Measurements from ENCODE around the gene APOBEC3F.
"Not testable (repeated sequence)": the region's sequence is repeated elsewhere in the genome, so short reads cannot be mapped to it uniquely, and the experiment has no call there.

APOBEC3F gene

DNA sequence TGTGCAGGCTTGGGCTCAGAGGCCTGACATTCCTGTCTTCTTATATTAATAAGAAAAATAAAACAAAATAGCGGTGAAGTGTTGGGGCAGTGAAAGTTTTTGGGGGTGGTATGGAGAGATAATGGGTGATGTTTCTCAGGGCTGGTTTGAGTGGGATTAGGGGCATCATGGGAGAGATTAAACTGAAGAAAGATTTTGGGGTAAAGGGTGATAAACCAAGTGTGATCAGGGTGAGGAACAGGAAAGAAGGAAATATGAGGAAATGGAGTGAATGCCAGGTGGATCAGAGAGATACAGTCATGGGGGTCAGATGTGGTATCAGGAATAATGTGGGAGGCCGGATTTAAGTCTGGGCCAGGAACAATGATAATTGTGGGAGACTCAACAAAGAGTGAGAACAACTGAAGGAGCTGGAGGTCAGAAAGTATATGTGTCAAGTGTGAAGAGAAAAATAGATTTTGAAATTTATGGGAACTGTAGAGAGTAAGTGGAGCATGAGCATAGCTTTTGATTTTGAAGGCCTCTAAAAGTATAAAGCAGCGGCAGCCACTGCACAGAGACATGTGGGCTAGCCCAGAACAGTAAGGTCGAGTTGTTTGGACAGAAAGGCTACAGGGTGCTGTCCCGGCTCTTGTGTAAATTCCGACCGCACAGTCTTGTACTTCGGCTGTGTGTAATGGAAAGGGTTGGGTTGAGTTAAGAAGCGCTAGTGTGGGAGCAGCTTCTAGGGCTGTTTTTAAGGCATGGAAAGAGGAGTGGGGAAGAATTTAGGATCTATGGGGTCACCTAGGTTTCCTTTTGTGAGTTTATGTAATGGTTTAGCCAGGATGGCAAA lies 26.0 kb downstream of the APOBEC3F start:
- FAIRE-seq: peak; percentile 84
- DNase-seq (ENCODE audit: extremely low spot score, insufficient read length, low read depth): not testable (repeated sequence)

- no peak for DNase-seq (ENCODE audit: extremely low spot score, insufficient read length, low read depth)
- peak; percentile 67 for FAIRE-seq
These were observed 27.5 kb downstream of the APOBEC3F start for GRCh38 chr22:39068033-39068785.

DNA sequence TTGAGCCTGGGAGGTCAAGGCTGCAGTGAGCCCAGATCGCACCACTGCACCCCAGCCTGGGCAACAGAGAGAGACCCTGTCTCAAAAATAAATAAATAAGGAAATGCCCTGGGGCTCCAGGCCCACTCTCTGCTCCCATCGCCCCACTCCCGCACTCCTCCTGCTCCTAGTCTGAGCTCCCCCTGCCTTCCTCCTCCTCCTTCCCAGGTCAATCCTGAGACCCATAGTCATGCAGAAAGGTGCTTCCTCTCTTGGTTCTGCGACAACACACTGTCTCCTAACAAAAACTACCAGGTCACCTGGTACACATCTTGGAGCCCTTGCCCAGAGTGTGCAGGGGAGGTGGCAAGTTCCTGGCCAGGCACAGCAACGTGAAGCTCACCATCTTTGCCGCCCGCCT lies 29.5 kb downstream of the APOBEC3F start:
- no peak for FAIRE-seq
- DNase-seq (ENCODE audit: extremely low spot score, insufficient read length, low read depth): no peak

DNA sequence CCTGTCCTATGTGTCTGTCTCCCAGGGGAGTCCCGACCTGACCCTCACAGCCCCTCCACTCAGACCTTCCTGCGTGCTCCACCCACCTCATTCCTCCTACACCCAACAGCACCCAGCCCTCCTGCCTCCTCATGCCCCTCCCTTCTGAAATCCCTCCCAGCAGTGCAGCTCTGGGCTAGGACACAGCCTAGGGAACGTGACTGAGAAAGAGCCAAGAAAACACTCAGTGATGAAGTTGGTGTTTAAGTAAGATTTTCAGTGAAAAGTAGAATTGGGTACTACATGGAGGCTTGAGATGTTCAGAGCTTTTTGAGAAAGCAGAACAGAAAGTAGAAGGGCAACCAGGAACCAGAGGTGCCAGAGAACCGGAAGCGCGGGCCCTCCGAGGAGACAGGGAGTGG lies 31.9 kb downstream of the APOBEC3F start:
- peak; percentile 87 for FAIRE-seq

DNA sequence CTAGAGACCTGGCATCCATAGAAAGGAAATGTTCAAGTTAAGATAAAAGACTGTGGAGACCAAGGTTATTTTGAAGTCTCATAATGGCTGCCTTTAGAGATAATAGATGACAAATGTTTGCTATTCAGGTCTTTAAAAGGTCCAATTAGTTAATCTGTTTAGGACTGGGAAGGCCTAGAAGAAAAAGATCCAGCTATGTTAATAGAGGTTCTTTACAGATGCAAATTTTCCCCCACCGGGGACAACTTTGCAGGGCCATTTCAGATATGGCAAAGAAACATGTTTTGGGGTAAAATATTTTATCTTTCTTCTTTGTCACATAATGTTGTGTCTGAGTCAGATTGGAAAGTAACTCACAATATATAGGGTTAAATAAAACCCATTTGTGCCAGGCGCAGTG lies 33.3 kb downstream of the APOBEC3F start:
- DNase-seq (ENCODE audit: extremely low spot score, insufficient read length, low read depth) (no peak), FAIRE-seq (no peak)

More for the DNA sequence above, 31.9 kb downstream of the APOBEC3F start:
- not testable (repeated sequence) for DNase-seq (ENCODE audit: extremely low spot score, insufficient read length, low read depth)

- FAIRE-seq: peak; percentile 63
- not testable (repeated sequence) for DNase-seq (ENCODE audit: extremely low spot score, insufficient read length, low read depth)
These were observed 35.7 kb downstream of the APOBEC3F start for GRCh38 chr22:39076155-39077025.

- DNase-seq (ENCODE audit: extremely low spot score, insufficient read length, low read depth): not testable (repeated sequence)
- peak; percentile 92 for FAIRE-seq
These were observed 36.6 kb downstream of the APOBEC3F start, which contains the start of gene APOBEC3G for GRCh38 chr22:39077026-39077840. TSS of gene APOBEC3G (plus strand) at chr22:39077275. CDS start at chr22:39077362, 87 bp downstream.

DNA sequence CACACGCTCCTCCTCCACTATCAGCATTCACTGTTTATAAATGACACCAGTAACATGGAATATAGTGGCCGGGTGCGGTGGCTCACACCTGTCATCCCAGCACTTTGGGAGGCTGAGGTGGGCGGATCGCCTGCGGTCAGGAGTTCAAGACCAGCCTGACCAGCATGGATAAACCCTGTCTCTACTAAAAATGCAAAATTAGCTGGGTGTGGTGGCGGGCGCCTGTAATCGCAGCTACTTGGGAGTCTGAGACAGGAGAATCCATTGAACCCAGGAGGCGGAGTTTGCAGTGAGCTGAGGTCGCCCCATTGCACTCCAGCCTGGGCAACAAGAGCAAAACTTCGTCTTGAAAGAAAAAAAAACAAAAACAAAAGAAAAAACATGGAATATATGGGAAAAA lies 37.2 kb downstream of the APOBEC3F start:
- FAIRE-seq; DNase-seq (ENCODE audit: extremely low spot score, insufficient read length, low read depth): not testable (repeated sequence)

DNA sequence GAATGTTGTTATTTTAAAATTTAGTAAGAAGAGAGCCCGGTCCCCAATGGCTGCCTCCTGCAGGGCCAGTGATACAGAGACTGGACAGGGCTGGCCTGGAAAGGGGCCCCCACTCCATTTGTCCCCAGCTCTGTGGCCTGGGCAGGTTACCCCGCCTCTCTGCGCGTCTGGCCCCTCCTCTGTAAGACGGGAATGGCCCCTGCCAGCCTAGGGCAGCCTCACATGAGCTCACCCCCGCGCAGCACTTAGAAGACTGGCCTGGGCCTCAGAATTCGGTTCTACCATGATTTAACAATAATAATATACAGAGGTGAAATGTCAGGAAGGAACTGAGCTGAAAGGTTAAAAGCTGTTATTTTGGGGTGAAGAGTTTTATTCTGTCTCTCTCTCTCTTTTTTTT lies 37.7 kb downstream of the APOBEC3F start:
- no peak for DNase-seq (ENCODE audit: extremely low spot score, insufficient read length, low read depth)
- no peak for FAIRE-seq

DNA sequence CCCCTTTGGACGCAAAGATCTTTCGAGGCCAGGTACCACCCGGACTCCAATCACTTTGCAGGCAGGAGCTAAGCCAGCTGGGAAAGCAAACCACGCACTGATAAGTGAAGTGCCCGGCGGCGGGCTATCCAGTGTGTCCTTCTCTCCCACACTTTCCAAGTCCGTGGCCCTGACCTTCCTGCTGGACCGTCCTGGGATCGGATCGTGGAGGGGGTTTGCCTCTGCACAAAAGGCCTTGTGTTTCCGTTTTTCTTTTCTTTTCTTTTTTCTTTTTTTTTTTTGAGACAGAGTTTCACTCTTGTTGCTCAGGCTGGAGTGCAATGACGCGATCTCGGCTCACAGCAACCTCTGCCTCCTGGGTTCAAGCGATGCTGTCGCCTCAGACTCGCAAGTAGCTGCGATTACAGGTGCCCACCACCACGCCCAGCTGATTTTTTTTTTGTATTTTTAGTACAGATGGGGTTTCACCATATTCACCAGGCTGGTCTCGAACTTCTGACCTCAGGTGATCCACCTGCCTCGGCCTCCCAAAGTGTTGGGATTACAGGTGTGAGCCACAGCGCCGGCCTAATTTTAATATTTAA lies 38.5 kb downstream of the APOBEC3F start:
- DNase-seq (ENCODE audit: extremely low spot score, insufficient read length, low read depth); FAIRE-seq: not testable (repeated sequence)

DNA sequence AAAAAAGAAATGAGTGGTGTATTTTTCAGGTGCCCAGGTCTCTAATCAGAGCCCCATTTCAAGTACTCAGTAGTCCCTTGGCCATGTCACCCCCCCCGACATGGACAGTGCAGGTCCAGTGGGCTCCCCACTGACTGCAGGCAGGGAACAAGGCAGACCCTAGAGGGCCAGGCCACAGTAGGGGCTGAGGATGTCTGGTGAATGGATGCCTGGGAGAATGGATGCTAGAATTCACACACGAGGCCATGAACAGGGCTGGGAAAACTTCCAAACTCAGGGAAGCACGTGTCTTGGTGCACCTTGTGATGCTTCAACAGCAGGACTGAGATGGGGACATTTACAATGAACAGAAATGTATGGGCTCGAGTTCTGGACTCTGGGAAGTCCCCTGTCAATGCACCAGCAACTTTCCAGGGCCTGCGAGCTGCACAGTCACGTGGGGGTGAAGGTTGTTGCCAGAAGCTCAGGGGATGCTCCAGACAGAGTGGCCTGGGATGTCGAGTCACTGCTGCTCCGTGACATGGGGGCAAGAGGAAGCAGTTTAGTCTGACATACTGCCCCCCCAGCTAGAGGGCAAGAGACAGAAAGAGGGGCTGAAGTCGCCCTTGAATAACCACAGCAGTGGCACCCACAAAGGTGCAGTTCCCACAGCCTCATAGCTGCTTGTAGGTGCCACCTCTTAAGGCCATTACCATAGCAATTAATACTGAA lies 39.5 kb downstream of the APOBEC3F start:
- DNase-seq (ENCODE audit: extremely low spot score, insufficient read length, low read depth): no peak
- FAIRE-seq: peak; percentile 83

GRCh38 chr22:39081016-39081415 lies 40.4 kb downstream of the APOBEC3F start:
- DNase-seq (ENCODE audit: extremely low spot score, insufficient read length, low read depth): no peak
- no peak for FAIRE-seq

DNA sequence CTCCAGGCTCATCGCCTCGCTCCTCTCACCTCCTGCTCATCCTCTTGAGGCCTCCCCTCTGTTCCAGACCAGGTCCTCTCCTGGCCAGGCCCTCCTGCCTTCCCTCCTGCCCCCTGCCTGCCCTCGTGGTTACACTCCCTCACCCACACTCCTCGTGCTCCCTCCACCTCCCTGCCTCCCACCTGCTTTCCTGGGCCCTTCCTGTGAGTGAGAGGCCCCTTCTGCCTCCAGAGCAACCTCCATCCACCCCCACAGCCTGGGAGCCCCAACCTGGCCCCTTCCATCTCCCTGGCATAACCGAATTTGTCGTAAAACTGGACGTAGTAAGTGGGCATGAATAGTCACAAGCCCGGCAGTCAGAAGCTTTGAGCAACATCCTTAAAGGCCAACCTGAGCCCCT lies 40.9 kb downstream of the APOBEC3F start:
- DNase-seq (ENCODE audit: extremely low spot score, insufficient read length, low read depth): no peak
- no peak for FAIRE-seq

GRCh38 chr22:39083212-39084165 lies 42.8 kb downstream of the APOBEC3F start:
- DNase-seq (ENCODE audit: extremely low spot score, insufficient read length, low read depth): no peak
- FAIRE-seq: no peak

- no peak for FAIRE-seq
- DNase-seq (ENCODE audit: extremely low spot score, insufficient read length, low read depth): no peak
These were observed 44.0 kb downstream of the APOBEC3F start for GRCh38 chr22:39084666-39085065.

GRCh38 chr22:39087098-39087497 lies 46.4 kb downstream of the APOBEC3F start:
- no peak for FAIRE-seq
- no peak for DNase-seq (ENCODE audit: extremely low spot score, insufficient read length, low read depth)
